ENCODE results near the gene SPHK1.
"Not testable (repeated sequence)": the region's sequence is repeated elsewhere in the genome, so short reads cannot be mapped to it uniquely, and the experiment has no call there.

SPHK1 gene, protein sequence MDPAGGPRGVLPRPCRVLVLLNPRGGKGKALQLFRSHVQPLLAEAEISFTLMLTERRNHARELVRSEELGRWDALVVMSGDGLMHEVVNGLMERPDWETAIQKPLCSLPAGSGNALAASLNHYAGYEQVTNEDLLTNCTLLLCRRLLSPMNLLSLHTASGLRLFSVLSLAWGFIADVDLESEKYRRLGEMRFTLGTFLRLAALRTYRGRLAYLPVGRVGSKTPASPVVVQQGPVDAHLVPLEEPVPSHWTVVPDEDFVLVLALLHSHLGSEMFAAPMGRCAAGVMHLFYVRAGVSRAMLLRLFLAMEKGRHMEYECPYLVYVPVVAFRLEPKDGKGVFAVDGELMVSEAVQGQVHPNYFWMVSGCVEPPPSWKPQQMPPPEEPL

GRCh38 chr17:76384222-76384986 lies at the start of gene SPHK1:
Gene SPHK1, plus strand, starts transcription at chr17:76384609. Its CDS starts 1,036 bp downstream, at chr17:76385645.
- DNase-seq: peak; percentile 26

DNA sequence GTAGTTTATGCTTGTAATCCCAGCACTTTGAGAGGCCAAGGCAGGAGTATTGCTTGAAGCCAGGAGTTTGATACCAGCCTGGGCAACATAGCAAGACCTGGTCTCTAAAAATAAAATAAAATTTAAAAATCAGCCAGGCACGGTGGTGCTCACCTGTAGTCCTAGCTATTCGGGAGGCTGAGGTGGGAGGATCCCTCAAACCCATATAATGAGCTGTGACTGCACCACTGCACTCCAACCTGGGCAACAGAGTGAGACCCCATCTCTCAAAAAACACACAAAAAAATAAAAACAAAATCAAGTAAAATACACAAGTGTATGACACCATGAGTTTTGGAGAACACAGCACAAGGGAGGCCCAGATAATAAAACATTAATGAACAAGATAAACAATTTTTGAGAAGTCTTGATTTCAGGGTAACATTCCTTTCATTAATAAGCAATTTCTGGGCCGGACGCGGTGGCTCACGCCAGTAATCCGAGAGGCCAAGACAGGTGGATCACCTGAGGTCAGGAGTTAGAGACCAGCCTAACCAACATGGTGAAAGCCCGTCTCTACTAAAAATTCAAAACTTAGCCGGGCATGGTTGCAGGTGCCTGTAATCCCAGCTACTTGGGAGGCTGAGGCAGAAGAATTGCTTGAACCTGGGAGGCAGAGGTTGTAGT lies 48.6 kb upstream of the SPHK1 start:
- DNase-seq: no peak

DNA sequence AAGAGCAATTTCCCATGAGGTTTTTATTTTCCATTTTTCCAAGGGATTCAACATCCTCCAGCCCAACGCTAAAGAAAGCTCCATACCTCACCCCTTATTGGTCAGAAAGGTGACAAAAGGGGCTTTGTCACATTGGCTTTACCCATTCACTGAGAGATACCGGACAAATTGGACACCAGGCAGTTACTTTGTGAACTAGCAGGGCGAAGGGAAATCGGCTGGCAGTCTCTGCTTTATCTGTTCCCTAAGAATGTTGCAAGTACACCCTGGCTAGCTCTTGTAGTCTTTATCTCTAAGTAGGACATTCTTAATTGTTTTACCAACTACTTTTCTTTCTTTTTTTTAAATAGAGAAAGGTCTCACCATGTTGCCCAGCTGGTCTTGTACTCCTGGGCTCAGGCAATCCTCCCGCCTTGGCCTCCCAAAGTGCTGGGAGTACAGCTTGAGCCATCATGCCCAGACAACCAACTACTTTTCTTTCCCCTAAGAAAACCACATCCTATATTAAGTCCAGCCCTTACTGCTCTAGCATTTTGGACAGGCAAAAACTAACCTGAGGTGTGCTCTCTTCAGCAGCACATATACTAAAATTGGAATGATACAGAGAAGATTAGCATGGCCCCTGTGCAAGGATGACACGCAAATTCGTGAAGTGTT lies 47.5 kb upstream of the SPHK1 start:
- DNase-seq: no peak

DNA sequence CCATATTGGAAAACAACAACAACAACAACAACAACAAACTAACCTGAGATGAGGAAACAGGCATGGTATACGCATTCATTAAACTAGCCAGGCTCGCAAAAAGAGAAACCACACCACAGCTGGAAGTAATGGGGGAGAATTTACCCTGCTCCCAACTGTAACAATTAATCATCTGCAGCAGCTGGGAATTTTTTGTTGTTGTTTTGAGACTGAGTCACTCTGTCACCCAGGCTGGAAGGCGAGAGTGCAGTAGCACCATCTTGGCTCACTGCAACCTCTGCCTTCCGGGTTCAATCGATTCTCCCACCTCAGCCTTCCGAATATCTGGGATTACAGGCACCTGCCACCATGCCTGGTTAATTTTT lies 47.0 kb upstream of the SPHK1 start:
- DNase-seq: no peak

- DNase-seq: no peak
Observed at GRCh38 chr17:76341301-76341700, 43.1 kb upstream of the SPHK1 start.

DNA sequence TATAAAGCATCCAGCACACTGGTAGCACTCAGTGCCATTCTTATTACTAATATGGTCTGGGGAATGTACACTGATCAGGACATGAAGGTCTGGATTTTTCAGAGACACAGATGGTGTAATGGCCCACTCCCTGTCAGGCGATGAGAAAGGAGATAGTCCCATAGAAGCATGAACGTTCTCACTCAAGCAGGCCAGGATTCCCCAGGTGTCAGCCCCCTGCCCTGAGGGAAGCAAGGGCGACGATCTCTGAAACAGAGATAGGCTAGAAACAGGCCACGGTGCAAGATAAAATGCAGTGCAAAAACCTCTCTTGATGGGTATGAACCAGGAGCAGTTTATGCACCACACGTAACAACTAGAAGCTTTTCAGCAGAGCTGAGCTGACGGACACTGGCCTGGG lies 41.3 kb upstream of the SPHK1 start:
- DNase-seq: no peak

- no peak for DNase-seq
Observed at GRCh38 chr17:76345377-76345974, 38.9 kb upstream of the SPHK1 start.

DNA sequence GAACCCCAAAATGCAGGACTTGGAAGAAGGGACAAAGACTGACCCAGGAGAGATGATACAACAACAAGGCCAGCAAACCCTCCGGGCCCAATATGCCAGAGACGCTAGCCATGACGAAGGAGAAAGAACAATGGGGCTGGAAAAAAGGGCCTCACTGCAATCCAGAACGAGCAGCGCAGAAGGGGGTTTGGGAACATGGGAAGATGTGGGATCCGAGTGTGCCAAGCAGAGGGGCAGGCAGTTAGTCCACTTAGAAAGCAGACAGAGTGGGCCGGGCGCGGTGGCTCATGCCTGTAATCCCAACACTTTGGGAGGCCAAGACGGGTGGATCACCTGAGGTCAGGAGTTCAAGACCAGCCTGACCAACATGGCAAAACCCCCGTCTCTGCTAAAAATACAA lies 37.5 kb upstream of the SPHK1 start:
- DNase-seq: not testable (repeated sequence)

- DNase-seq: no peak
Observed at GRCh38 chr17:76350463-76350862, 33.9 kb upstream of the SPHK1 start.

DNA sequence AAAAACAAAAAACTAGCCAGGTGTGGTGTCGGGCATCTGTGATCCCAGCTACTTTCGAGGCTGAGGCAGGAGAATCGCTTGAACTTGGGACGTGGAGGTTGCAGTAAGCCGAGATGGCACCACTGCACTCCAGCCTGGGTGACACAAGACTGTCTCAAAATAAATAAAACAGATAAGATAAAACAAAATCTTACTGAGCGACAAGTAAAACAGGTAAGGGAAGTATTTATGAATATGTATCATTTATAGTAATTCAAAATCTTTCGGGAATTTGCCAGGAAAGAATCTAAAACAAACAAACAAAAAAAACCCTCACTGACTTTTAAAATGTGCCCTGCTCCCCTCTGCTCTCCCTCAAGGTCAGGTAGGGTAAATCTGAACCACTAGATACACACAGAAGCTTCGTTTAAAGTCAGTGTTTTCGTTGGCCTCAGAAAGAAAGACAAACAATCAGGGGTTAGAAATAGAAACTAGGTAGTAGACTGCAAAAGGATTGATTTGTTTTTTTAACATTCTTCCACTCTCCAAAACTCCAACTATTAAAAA lies 32.8 kb upstream of the SPHK1 start:
- no peak for DNase-seq

GRCh38 chr17:76353004-76353598 lies 31.3 kb upstream of the SPHK1 start:
- DNase-seq: no peak

GRCh38 chr17:76353599-76354316 lies 30.7 kb upstream of the SPHK1 start, which contains the start of gene PRPSAP1:
Gene PRPSAP1, minus strand, starts transcription at chr17:76353916. Its CDS starts 213 bp downstream, at chr17:76353703.
- peak; percentile 96 for DNase-seq

DNA sequence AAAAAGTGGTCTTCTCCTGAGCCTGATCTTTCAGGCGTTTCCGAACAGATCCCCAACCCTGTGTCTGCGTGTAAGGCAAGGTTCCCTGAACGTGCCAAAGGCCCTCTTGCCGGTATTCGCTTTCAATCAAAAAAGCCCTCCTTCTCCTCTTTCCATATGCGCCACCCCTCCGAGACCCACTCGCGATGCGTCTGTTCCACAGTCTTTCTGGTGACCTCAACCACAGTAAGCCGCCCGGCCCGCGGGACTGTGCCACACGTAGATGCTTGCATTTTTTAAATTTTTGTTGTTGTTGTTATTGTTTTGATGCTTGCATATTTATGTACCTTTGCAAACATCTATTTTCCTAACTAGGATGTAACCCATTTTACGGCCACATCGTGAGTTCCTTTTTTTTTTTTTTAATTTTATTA lies 30.1 kb upstream of the SPHK1 start:
- no peak for DNase-seq

DNA sequence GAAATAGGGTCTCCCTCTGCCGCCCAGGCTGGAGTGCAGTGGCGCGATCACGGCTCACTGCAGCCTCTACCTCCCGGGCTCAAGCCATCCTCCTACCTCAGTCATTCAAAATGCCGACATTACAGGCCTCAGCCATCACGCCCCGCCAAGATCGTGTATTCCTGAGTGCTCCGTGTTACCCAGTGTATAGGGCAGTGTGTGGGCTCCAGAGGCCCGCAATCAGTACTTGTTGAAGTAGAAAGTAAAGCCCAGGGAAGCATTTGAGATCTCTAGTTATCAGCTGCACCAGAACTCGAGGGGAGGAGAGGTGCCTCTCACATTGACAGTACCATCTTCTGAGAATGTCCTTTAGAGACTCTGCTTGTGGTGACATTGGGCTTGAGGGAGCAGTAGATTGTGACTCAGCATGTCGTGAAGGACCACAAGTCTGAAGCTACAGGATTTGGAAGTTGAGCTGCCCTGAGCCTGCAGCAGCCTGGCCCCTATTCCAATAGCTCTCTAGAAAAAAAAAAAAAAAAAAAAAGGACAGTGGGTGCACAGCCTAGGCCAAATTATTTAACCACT lies 29.6 kb upstream of the SPHK1 start:
- DNase-seq: no peak

GRCh38 chr17:76356803-76357456 lies 27.5 kb upstream of the SPHK1 start:
- no peak for DNase-seq

GRCh38 chr17:76357597-76358158 lies 26.7 kb upstream of the SPHK1 start:
- no peak for DNase-seq

DNA sequence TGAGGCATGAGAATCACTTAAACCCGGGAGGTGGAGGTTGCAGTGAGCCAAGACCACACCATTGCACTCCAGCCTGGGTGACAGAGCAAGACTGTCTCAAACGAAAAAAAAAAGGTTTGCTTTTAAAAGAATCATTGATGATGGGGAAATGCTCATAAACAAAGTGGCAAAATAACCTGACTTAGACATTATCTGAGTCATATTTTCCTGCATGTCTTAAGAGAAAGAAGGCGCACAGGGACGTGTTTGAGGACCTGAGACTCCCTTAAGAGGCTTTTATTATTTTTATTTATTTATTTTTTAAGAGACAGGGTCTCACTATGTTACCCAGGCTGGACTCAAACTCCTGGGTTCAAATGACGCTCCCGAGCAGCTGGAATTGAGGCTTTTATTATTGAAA lies 25.0 kb upstream of the SPHK1 start:
- no peak for DNase-seq

- not testable (repeated sequence) for DNase-seq
Observed at GRCh38 chr17:76359776-76360175, 24.6 kb upstream of the SPHK1 start.

DNA sequence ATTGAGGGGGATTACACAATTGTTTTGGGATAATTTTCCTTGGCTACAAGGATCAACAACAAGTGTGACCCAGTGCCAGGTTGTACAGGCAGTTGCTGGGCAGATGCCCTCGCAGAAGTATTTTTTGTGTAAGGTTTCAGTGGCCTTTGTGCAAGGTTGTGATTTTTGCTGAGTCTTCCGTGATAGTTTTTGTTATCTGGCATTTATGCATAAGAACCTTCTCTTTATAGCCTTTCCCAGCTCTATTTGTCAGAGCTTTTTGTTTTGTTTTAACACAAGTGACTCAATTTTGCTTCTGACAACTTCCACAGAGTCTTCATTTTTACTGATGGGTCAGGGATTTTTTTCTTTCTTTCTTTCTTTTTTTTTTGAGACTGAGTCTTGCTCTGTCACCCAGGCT lies 23.9 kb upstream of the SPHK1 start:
- DNase-seq: no peak
